HL-60/S4 treated with phorbol 12-myristate 13-acetate at 8.2 ng/mL for 4 days and 3 days (cell line): ENCODE data around the gene GRID1.

Source experiments
- in situ Hi-C: fragments of 300-500 bp; cut with MboI; formaldehyde crosslinking; loops from 2 replicates; pipeline ENCODE4 v1.15.0; 2022; ENCODE audit warnings: low sequenced_read_pairs

Gene GRID1

GRCh38 chr10:86219271-86219670, 147.3 kb downstream of the GRID1 start:
- in situ Hi-C loops, result no loop called here

- in situ Hi-C loops, result no loop called here
These were observed 147.8 kb downstream of the GRID1 start for GRCh38 chr10:86218842-86219241.

GRCh38 chr10:86218160-86218559, 148.4 kb downstream of the GRID1 start:
- in situ Hi-C loops, result no loop called here

- in situ Hi-C loops, result no loop called here
These were observed 149.1 kb downstream of the GRID1 start for GRCh38 chr10:86217371-86218080.

- in situ Hi-C loops, result no loop called here
These were observed 149.7 kb downstream of the GRID1 start for GRCh38 chr10:86216886-86217285.

- in situ Hi-C loops, result no loop called here
These were observed 150.9 kb downstream of the GRID1 start for GRCh38 chr10:86215712-86216111.

- in situ Hi-C loops, result no loop called here
These were observed 151.5 kb downstream of the GRID1 start for GRCh38 chr10:86215046-86215445.

- in situ Hi-C loops, result no loop called here
These were observed 153.4 kb downstream of the GRID1 start for GRCh38 chr10:86213148-86213547.

- in situ Hi-C loops, result no loop called here
These were observed 154.2 kb downstream of the GRID1 start for GRCh38 chr10:86212391-86212700.

GRCh38 chr10:86211691-86212390, 154.8 kb downstream of the GRID1 start:
- in situ Hi-C loops, result no loop called here

GRCh38 chr10:86210416-86210815, 156.2 kb downstream of the GRID1 start:
- in situ Hi-C loops, result no loop called here

GRCh38 chr10:86209726-86210125, 156.9 kb downstream of the GRID1 start:
- in situ Hi-C loops, result no loop called here

GRCh38 chr10:86207226-86207625, 159.4 kb downstream of the GRID1 start:
- in situ Hi-C loops, result no loop called here

GRCh38 chr10:86206240-86206579, 160.4 kb downstream of the GRID1 start:
- in situ Hi-C loops, result no loop called here

- in situ Hi-C loops, result no loop called here
These were observed 161.0 kb downstream of the GRID1 start for GRCh38 chr10:86205306-86206239.

GRCh38 chr10:86204421-86205305, 161.9 kb downstream of the GRID1 start:
- in situ Hi-C loops, result no loop called here

GRCh38 chr10:86203162-86203905, 163.3 kb downstream of the GRID1 start:
- in situ Hi-C loops, result no loop called here

GRCh38 chr10:86202226-86202735, 164.3 kb downstream of the GRID1 start:
- in situ Hi-C loops, result no loop called here

GRCh38 chr10:86200867-86201266, 165.7 kb downstream of the GRID1 start:
- in situ Hi-C loops, result no loop called here

GRCh38 chr10:86200269-86200668, 166.3 kb downstream of the GRID1 start:
- in situ Hi-C loops, result no loop called here
